Activated CD4-positive, alpha-beta T cell treated with anti-CD3 and anti-CD28 coated beads for 1 hour (primary cell): ENCODE results near the gene SOAT1.
"Not testable (repeated sequence)": the region's sequence is repeated elsewhere in the genome, so short reads cannot be mapped to it uniquely, and the experiment has no call there.

ENCODE experiments used
- DNase-seq: peaks from one replicate; pipeline ENCODE4 v3.0.0-alpha.2; 2020

The SOAT1 gene

GRCh38 chr1:179365342-179366092 lies 71.9 kb downstream of the SOAT1 start, which contains the start of gene AXDND1:
AXDND1 (plus strand) TSS chr1:179365971; CDS start chr1:179366510, 539 bp downstream.
- peak; percentile 85 for DNase-seq

- DNase-seq = no peak
Observed at GRCh38 chr1:179366093-179366800, 72.7 kb downstream of the SOAT1 start.

GRCh38 chr1:179369751-179370341 lies 76.2 kb downstream of the SOAT1 start:
- DNase-seq = no peak

- no peak for DNase-seq
Observed at GRCh38 chr1:179372160-179372559, 78.6 kb downstream of the SOAT1 start.

- DNase-seq = no peak
Observed at GRCh38 chr1:179376223-179376622, 82.6 kb downstream of the SOAT1 start.

- DNase-seq = no peak
Observed at GRCh38 chr1:179380299-179380698, 86.7 kb downstream of the SOAT1 start.

GRCh38 chr1:179384027-179384426 lies 90.4 kb downstream of the SOAT1 start:
- DNase-seq = no peak

- no peak for DNase-seq
Observed at GRCh38 chr1:179385510-179385909, 91.9 kb downstream of the SOAT1 start.

- no peak for DNase-seq
Observed at GRCh38 chr1:179393721-179394120, 100.1 kb downstream of the SOAT1 start.

GRCh38 chr1:179399399-179399798 lies 105.8 kb downstream of the SOAT1 start:
- DNase-seq = not testable (repeated sequence)
